HG03064 (cell line): ENCODE results near the gene CAMSAP1.

ENCODE experiments used
- ATAC-seq: cut with Tn5 transposase; IDR thresholded peaks from one replicate; pipeline ENCODE4 v1.9.1; 2021; ENCODE audit warnings: low read depth; ENCODE audit not compliant: unreplicated experiment

Gene CAMSAP1

GRCh38 chr9:135779571-135779970 lies 127.8 kb downstream of the CAMSAP1 start:
- no peak for ATAC-seq

- no peak for ATAC-seq
Observed at GRCh38 chr9:135778421-135778820, 128.9 kb downstream of the CAMSAP1 start.

GRCh38 chr9:135777623-135778177 lies 129.6 kb downstream of the CAMSAP1 start:
- ATAC-seq: no peak

GRCh38 chr9:135776893-135777622 lies 130.3 kb downstream of the CAMSAP1 start:
- no peak for ATAC-seq

- no peak for ATAC-seq
Observed at GRCh38 chr9:135775911-135776310, 131.4 kb downstream of the CAMSAP1 start.

- ATAC-seq: no peak
Observed at GRCh38 chr9:135774794-135775525, 132.4 kb downstream of the CAMSAP1 start.

- no peak for ATAC-seq
Observed at GRCh38 chr9:135774239-135774747, 133.1 kb downstream of the CAMSAP1 start.

GRCh38 chr9:135773530-135774238 lies 133.7 kb downstream of the CAMSAP1 start:
- ATAC-seq: no peak

- no peak for ATAC-seq
Observed at GRCh38 chr9:135772702-135773493, 134.4 kb downstream of the CAMSAP1 start.

GRCh38 chr9:135772056-135772646 lies 135.2 kb downstream of the CAMSAP1 start:
- ATAC-seq: no peak

- ATAC-seq: no peak
Observed at GRCh38 chr9:135771401-135772051, 135.8 kb downstream of the CAMSAP1 start.

GRCh38 chr9:135770771-135771170 lies 136.6 kb downstream of the CAMSAP1 start:
- no peak for ATAC-seq

GRCh38 chr9:135770203-135770535 lies 137.2 kb downstream of the CAMSAP1 start:
- ATAC-seq: no peak

GRCh38 chr9:135769489-135770202 lies 137.7 kb downstream of the CAMSAP1 start:
- ATAC-seq: no peak

- ATAC-seq: no peak
Observed at GRCh38 chr9:135768516-135769218, 138.7 kb downstream of the CAMSAP1 start.

- no peak for ATAC-seq
Observed at GRCh38 chr9:135766707-135767106, 140.6 kb downstream of the CAMSAP1 start.

- no peak for ATAC-seq
Observed at GRCh38 chr9:135766251-135766650, 141.1 kb downstream of the CAMSAP1 start.

- no peak for ATAC-seq
Observed at GRCh38 chr9:135765416-135765815, 141.9 kb downstream of the CAMSAP1 start.
